CD4-positive, alpha-beta T cell treated with Interleukin-17A for 1 hour (primary cell): Measurements from ENCODE around the gene TACO1.

ENCODE experiments used
- DNase-seq: peaks from one replicate; pipeline ENCODE4 v3.0.0-alpha.2; 2020

The TACO1 gene

DNA sequence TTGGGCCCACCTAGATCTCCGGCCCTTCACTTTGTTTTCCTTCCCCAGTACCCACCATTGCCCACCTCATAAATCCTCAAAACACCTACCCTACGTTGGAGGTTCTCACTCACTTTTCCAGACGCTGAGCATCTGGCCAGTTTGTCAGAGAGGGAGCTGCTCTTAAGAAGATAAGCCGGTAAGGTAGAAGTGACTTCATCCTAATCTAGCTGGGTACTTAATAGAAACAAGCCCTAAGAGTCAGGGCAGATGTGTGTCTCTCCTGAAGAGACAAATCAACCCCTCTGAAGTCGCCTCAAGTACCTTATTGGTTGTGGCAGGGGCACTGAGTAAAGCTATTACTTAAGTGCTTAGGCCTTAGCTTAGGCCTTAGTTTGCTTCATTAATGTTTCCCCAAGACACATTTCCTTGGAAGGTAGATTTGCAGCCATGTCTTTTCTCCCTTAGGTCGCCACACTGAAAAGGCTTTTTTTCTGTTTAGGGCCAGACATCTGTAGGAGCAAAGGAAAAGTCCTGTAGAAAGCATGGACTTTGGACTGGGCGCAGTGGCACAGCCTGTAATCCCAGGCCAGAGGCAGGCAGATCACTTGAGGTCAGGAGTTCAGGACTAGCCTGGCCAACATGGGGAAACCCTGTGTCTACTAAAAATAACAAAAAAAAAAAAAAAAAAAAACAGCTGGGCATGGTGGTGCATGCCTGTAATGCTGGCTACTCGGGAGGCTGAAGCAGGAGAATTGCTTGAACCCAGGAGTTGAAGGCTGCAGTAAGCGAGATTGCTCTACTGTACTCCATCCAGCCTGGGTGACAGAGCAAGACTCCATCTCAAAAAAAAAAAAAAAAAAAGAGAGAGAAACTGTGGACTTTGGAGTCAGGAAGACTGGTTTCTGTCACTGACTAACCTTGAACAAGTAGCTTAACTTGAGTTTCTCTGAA lies 1.0 kb downstream of the TACO1 start:
- no peak for DNase-seq

DNA sequence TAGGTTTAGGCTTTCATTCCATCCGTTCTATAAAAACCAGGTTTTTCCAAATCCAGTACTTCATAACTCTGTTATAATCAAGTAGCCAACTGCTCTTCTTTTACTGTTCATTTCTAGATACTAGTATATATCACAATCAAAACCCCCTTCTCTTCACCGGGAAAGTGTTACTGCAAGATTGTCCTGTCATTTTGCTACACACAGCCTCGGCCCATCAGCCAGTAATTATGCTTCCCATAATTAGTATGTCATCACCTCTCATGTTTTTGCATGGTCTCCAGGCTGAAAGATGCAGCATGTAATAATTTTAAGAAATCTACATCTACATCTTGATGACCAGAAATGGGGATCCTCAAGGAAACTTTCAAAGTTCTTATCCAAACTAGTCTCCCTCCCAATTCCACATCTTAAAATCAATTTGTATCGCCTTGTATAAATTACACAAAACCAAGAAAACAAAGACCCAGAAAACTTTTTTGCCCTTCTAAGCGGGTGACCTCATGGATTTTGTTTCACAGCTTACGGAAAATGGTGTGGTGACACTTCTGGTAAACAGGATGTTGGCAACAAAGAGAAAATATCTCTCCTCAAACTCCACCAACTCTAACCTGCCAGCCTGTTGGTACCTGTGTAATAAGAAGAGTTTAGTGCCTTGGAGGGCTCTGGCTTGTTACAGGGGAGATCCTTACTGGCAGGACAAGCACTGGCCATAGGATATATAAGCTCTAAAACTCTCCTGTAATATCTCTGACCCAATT lies 9.3 kb downstream of the TACO1 start:
- peak; percentile 51 for DNase-seq

GRCh38 chr17:63610854-63611253 lies 10.2 kb downstream of the TACO1 start:
- no peak for DNase-seq

DNA sequence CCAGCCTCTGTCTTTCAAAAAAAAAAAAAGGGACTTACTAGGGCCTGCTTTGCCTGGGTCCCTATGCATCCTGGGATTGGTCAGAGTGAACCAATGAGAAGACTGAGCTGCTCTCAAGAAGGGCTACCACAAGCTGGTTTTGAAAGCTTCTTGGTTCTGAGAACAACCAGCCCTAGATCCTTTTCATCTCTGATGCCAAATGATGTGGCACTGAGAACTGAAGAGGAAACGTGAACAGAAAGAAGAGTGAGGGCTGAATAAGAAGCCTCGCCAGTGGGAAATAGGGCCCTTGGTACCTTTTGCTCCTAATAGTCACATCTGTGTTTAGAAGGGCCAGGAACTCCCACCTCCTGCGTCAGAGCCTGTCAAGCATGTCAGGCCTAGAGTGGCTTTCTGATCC lies 10.7 kb downstream of the TACO1 start:
- DNase-seq = peak; percentile 44

GRCh38 chr17:63613663-63614062 lies 13.0 kb downstream of the TACO1 start:
- no peak for DNase-seq

- DNase-seq = no peak
Measured at GRCh38 chr17:63621229-63621683, 20.6 kb downstream of the TACO1 start.

DNA sequence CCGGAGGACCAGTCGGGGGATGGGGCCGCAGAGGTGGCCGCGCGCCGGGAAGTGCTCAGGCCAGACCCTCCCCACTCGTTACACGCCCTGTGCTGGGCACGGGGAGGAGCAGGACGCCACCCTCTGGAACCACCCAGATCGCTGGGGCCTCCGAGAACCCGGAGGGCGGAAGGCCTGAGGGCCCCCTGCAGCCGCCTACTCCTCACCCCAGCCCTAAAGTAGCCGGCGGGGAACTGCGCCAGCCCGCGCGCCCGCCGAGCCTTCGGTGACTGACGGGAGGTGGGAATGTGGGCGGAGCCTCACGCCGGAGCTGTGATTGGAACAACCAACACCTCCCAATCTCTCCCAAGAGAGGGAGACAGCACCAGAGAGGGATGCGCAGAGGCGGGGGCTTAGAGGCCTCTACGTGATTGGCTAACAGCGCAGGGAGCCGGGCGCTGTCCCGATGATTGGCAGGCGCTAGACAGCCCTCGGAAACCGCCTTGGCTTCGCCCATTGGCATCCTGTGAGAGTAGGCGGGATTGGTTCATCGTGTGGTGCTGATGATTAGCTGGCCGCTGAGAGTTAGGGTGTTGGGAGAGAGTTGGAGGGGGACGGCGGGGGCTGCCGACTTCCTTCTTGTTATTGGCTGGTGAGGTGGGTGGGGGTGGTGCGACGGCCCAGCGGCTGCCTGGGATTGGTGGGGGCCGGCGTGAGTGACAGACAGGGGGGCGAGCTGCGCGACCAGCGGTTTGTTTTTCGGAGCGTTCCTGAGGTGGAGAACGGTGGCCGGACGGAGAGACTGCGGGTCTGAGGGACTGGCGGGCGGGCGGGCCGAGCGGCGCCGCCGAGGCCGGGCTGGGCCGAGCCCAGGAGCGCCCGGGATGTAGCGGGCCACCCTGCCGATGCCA lies 21.2 kb downstream of the TACO1 start, which contains the start of gene MAP3K3:
Gene MAP3K3, plus strand, starts transcription at position 734 of the 890 bp plus-strand sequence. CDS start 343 bp downstream, outside the sequence.
- peak; percentile 99 for DNase-seq

GRCh38 chr17:63622574-63623390 lies 22.1 kb downstream of the TACO1 start:
- DNase-seq = peak; percentile 55

GRCh38 chr17:63623786-63624530 lies 23.3 kb downstream of the TACO1 start:
- DNase-seq = no peak

- DNase-seq = no peak
Measured at GRCh38 chr17:63624531-63624880, 23.8 kb downstream of the TACO1 start.

DNA sequence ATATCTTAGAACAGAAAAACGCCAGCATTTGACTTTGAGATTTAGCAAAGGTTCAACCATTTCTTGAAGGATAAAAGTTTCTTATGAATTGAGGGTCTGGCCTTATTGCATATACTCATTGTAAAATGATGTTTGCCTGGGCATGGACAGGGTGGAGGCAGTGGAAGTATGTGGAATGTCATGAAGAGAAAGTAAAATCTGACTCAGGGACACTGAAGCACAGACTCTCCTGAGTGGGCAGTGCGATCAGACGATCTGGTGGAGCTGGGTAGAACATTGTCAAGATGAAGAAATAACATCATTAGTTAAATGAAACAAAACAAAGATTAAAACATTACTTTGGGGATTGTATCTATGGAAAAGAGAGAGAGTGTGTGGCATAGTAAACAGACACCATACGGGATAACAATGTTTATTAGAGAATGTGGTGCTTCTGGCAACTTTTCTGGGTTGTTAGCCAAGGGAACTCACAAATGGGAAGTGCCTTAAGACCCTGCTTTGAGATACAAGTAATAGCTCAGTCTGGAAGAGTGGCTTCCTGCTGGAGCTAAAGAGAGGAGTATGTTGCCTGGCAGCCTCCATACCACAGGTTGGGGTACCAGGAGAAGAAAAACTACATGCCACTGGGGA lies 26.0 kb downstream of the TACO1 start:
- no peak for DNase-seq

DNA sequence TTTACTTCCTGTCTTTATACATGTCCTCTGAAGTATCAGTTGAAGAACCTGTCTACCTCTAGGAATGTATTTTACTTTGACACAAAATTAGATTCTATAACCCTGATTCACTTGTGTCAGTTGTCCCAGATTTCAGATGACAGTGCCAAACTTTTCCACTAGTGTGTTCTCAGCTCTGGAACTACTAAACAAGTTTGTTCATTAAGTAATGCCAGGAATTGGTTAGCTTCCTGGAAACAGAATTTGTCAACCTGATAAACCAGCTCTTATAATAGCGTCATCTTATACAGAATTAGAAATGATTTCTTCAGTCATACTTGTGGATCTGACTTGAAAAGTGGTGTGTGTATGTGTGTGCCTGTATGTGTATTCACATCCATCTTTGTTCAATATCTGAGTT lies 28.9 kb downstream of the TACO1 start:
- no peak for DNase-seq

- DNase-seq = no peak
Measured at GRCh38 chr17:63631062-63631461, 30.4 kb downstream of the TACO1 start.

DNA sequence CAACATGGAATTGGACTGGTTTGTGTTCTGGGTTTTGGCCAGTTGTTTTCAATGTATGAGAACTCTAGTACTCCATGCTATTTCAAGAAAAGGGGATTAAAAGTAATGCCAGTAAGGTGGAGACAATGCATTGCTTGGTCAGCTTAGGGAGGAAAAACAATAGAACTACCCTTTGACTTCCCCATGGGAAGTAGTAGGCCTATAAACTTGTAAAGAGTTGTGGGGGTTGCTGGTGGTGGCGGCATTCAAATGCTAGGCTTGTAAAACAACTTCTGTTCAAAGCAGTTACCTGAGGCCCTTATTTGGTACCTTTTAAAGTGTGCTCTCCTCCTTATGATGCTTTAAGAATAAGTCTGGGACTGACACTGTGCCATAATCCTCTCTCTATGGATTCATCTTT lies 30.9 kb downstream of the TACO1 start:
- no peak for DNase-seq

GRCh38 chr17:63633742-63634141 lies 33.0 kb downstream of the TACO1 start:
- DNase-seq = no peak

- DNase-seq = no peak
Measured at GRCh38 chr17:63634163-63634562, 33.5 kb downstream of the TACO1 start.

DNA sequence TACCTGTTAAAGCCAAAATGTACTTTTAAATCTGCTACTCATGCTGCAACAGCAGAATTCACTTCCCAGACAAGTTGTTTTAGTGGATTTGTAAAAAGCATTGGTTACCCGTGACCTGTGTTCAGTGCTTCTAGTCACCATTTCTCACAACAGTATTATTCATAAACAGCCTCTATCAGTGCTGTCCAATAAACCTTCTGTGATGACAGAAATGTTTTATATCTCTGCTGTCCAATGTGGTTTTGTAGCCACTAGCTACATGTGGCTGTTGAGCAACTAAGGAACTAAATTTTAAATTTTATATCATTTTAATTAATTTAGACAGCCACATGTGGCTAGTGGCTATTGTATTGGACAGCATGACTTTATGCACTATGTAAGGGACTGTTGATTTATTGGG lies 34.1 kb downstream of the TACO1 start:
- no peak for DNase-seq

DNA sequence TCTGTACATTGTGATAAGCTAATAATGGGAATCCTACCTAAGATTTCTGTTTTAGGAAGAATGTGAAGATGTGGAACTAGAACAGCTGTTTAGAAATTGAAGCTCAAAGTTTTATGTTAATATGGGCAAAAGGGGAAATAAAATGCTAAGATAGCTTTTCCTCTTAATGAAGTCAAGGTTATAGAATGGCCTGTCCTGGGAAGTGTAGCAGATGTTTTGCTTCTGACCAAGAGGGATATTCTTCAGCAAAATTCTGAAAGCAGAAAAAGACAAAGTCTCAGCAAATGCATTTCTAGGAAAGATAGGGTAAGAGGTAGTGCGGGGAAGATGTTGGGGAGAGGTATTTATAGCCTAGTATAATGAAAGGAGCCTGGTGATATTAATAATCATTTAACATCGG lies 34.6 kb downstream of the TACO1 start:
- DNase-seq = no peak

- no peak for DNase-seq
Measured at GRCh38 chr17:63635787-63636186, 35.1 kb downstream of the TACO1 start.

DNA sequence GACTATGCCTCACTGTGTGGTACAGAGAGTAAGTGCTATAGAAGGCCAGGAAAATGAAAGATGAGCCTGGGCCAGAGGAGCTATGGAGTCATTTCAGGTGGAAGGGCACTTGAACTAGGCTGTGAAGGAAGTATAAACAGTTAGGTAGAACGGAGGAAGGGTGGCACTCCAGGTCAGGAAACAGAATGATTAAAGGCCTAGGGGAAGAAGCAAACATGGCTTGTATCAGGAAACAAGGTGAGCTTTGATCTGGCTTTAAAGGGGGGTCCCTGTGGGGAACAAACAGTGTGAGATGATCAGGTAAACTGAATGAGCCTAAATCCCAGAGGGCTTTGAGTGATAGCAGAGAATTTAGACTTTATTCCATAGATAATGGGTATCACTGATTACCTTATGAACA lies 38.4 kb downstream of the TACO1 start:
- DNase-seq = no peak

GRCh38 chr17:63640038-63640437 lies 39.3 kb downstream of the TACO1 start:
- DNase-seq = no peak
